Activated CD8-positive, alpha-beta T cell treated with anti-CD3 and anti-CD28 coated beads for 36 hours (primary cell): Measurements from ENCODE around the gene MTRFR. TPM values are rescaled to one million over a fixed set of nuclear protein-coding genes. Genes with fewer than 3 reads are reported as not detected.

Experiments
- ATAC-seq: fragments of 200-7000 bp; cut with Tn5 transposase; one replicate; pipeline ENCODE4 v1.10.0; 2021; ENCODE audit warnings: mild to moderate bottlenecking, moderate library complexity
- CTCF ChIA-PET: fragments of 350-600 bp; sonication (Branson Sonifier 250); formaldehyde crosslinking; loops from one replicate; lab custom pipeline; 2021; ENCODE audit warnings: antibody characterized with exemption; lab: Charles Lee
- POLR2A ChIA-PET: fragments of 350-600 bp; sonication (Branson Sonifier 250); formaldehyde crosslinking; loops from one replicate; lab custom pipeline; 2021; ENCODE audit warnings: antibody characterized with exemption; lab: Charles Lee
- DNase-seq: peaks from one replicate; pipeline ENCODE4 v3.0.0-alpha.2; 2020
- H3K27ac Mint-ChIP-seq: one replicate; pipeline ENCODE4 v1.8.0; 2021; ENCODE audit warnings: mild to moderate bottlenecking, mixed read lengths
- H3K27me3 Mint-ChIP-seq: one replicate; pipeline ENCODE4 v1.8.0; 2021; ENCODE audit warnings: mixed read lengths
- H3K36me3 Mint-ChIP-seq: one replicate; pipeline ENCODE4 v1.8.0; 2021; ENCODE audit warnings: low read depth, mixed read lengths
- H3K4me1 Mint-ChIP-seq: one replicate; pipeline ENCODE4 v1.8.0; 2021; ENCODE audit warnings: low read depth, mixed read lengths
- H3K4me3 Mint-ChIP-seq: one replicate; pipeline ENCODE4 v1.8.0; 2021; ENCODE audit warnings: mild to moderate bottlenecking, moderate library complexity, mixed read lengths
- H3K9me3 Mint-ChIP-seq: one replicate; pipeline ENCODE4 v1.8.0; 2021; ENCODE audit warnings: mixed read lengths
- CTCF ChIP-seq: fragments of 200-600 bp; IDR thresholded peaks from one replicate; pipeline ENCODE4 v1.8.0; 2022; ENCODE audit warnings: antibody characterized with exemption, mild to moderate bottlenecking
- intact Hi-C: fragments of 100-400 bp; cut with micrococcal nuclease; formaldehyde crosslinking; loops from one replicate; pipeline ENCODE4 v1.10.0; 2022
- total RNA-seq, 2 experiments: library from RNA; stranded (reverse); gene quantifications; one replicate each; pipeline ENCODE4 v1.2.3, GENCODE V29; 2021

The MTRFR gene
- total RNA-seq, 2 experiments from 2014 or later, result 28.1 to 31.0 TPM

- DNase-seq, result no peak
- ChIA-PET POLR2A (interaction anchor here (1.6 kb wide), 1 partner anchor 16 kb away, joined by 3 read pairs; no protein-coding TSS in a partner anchor), CTCF (interaction anchor here (1.0 kb wide), 1 partner anchor 16 kb away, joined by 3 read pairs; no protein-coding TSS in a partner anchor)
- Mint-ChIP-seq H3K27me3 (no peaks in the 10 kb centered on the region), H3K36me3 (peaks cover 48% of the 10 kb centered on the region), H3K27ac (no peak overlapping the region), H3K9me3 (no peaks in the 10 kb centered on the region), H3K4me1 (peaks cover 38% of the 10 kb centered on the region), H3K4me3 (no peak overlapping the region)
- no peak for ATAC-seq
- intact Hi-C loops, result no loop called here
- no peak for TF ChIP-seq CTCF
Observed at GRCh38 chr12:123253641-123254459, 20.6 kb downstream of the MTRFR start.

- no peak for TF ChIP-seq CTCF
- peaks cover 48% of the 10 kb centered on the region for H3K36me3 Mint-ChIP-seq
- ChIA-PET POLR2A (no interaction called here), CTCF (interaction anchor here (1.0 kb wide), 1 partner anchor 17 kb away, joined by 4 read pairs; no protein-coding TSS in a partner anchor)
- DNase-seq (no peak), ATAC-seq (peak; percentile 49)
- peaks cover 37% of the 10 kb centered on the region for H3K4me1 Mint-ChIP-seq
- no peaks in the 10 kb centered on the region for H3K27me3 Mint-ChIP-seq
- H3K4me3 Mint-ChIP-seq, result no peak overlapping the region
- intact Hi-C loops, result no loop called here
- H3K9me3 Mint-ChIP-seq, result no peaks in the 10 kb centered on the region
- H3K27ac Mint-ChIP-seq, result peak overlapping the region; percentile 82
Observed at GRCh38 chr12:123254853-123255446, 21.7 kb downstream of the MTRFR start.

- Mint-ChIP-seq H3K4me1 (peaks cover 16% of the 10 kb centered on the region), H3K27ac (peak overlapping the region; percentile 30), H3K36me3 (peaks cover 59% of the 10 kb centered on the region), H3K27me3 (no peaks in the 10 kb centered on the region), H3K4me3 (no peak overlapping the region), H3K9me3 (no peaks in the 10 kb centered on the region)
- ChIA-PET CTCF (interaction anchor here (0.8 kb wide), 1 partner anchor 17 kb away, joined by 3 read pairs; no protein-coding TSS in a partner anchor), POLR2A (interaction anchor here (1.2 to 1.5 kb wide), 2 partner anchors 10 to 21 kb away, joined by 3 to 5 read pairs; no protein-coding TSS in a partner anchor)
- no peak for TF ChIP-seq CTCF
- DNase-seq (no peak), ATAC-seq (no peak)
- intact Hi-C loops, result no loop called here
Observed at GRCh38 chr12:123258593-123258992, 25.4 kb downstream of the MTRFR start.

- CTCF ChIA-PET, result no interaction called here
- H3K36me3 Mint-ChIP-seq, result peaks cover 48% of the 10 kb centered on the region
- H3K27me3 Mint-ChIP-seq, result no peaks in the 10 kb centered on the region
- POLR2A ChIA-PET, result no interaction called here
- no peak for TF ChIP-seq CTCF
- ATAC-seq (no peak), DNase-seq (no peak)
- peaks cover 8% of the 10 kb centered on the region for H3K4me1 Mint-ChIP-seq
- peak overlapping the region; percentile 3 for H3K27ac Mint-ChIP-seq
- no peaks in the 10 kb centered on the region for H3K9me3 Mint-ChIP-seq
- no peak overlapping the region for H3K4me3 Mint-ChIP-seq
- intact Hi-C loops, result no loop called here
Observed at GRCh38 chr12:123260081-123260480, 26.8 kb downstream of the MTRFR start.
